Esophagus muscularis mucosa (tissue), 3 donors: ENCODE data around the gene SYCN.

ENCODE experiments used
- CTCF ChIP-seq, 3 experiments: fragments of 200-600 bp in 2 of 3; fragments of 450-650 bp in 1 of 3; sonication (generic) in 2 of 3; IDR thresholded peaks; one replicate each; pipeline ENCODE4 v1.5.1; 2017 to 2019; ENCODE audit warnings: antibody characterized with exemption in 3 of 3, mild to moderate bottlenecking in 2 of 3, moderate library complexity in 1 of 3
- POLR2A ChIP-seq: fragments of 450-650 bp; IDR thresholded peaks from one replicate; pipeline ENCODE4 v1.6.1; 2017; ENCODE audit warnings: antibody characterized with exemption, moderate library complexity, mild to moderate bottlenecking, low read depth

- TF ChIP-seq CTCF (IDR thresholded peaks at IDR 0.05): no peak
- no peak for TF ChIP-seq POLR2A
These were observed 34.9 kb upstream of the SYCN start for GRCh38 chr19:39238944-39239343.
